HCT116 (cell line): Measurements from ENCODE around the gene EHBP1. TPM values are rescaled to one million over a fixed set of nuclear protein-coding genes. Genes with fewer than 3 reads are reported as not detected.

Source experiments
- ATAC-seq: fragments of 200-7000 bp; cut with Tn5 transposase; 2 replicates; pipeline ENCODE4 v1.9.1; 2020; ENCODE audit warnings: mild to moderate bottlenecking, moderate library complexity
- BruUV-seq: library from RNA; stranded (reverse); fragments of 400-500 nt; replicated peaks from 2 replicates; lab custom pipeline; 2021; lab: Mats Ljungman, UMichigan
- CTCF ChIA-PET: fragments of 300-600 bp; sonication (Branson Sonifier 250); formaldehyde crosslinking; loops from one replicate; lab custom pipeline; 2021; ENCODE audit warnings: antibody characterized with exemption; lab: Charles Lee
- POLR2A ChIA-PET: fragments of 300-600, 350-600 bp; sonication (Branson Sonifier 250); formaldehyde crosslinking; loops from one replicate; lab custom pipeline; 2021; ENCODE audit warnings: antibody characterized with exemption; lab: Charles Lee
- RAD21 ChIA-PET, 2 experiments: fragments of 300-600 bp; sonication (Branson Sonifier 250); formaldehyde crosslinking; loops; one replicate each; lab custom pipeline; 2023; ENCODE audit warnings: low total read pairs in 2 of 2; ENCODE audit not compliant: uncharacterized antibody in 2 of 2, unreplicated experiment in 2 of 2, low non-redundant PET in 1 of 2; lab: Charles Lee
- DNase-seq: peaks from one replicate; pipeline ENCODE4 v3.0.0-alpha.2; 2010; ENCODE audit warnings: low read depth, low spot score
- H2AFZ ChIP-seq: fragments of 200-600 bp; shearing (Covaris generic), sonication (generic); 2 replicates; pipeline ENCODE4 v1.6.1; 2017; ENCODE audit warnings: low read depth, mixed run types, mixed read lengths, antibody characterized with exemption, low read length; ENCODE audit not compliant: poor library complexity, severe bottlenecking
- H3K27ac ChIP-seq: 2 replicates; pipeline ENCODE4 v1.5.1; 2012; ENCODE audit warnings: low read depth, low read length
- H3K27me3 ChIP-seq: fragments of 200-600 bp; sonication (generic); 2 replicates; pipeline ENCODE4 v1.6.1; 2016; ENCODE audit warnings: mixed run types, low read length, mixed read lengths; ENCODE audit not compliant: insufficient read depth
- H3K36me3 ChIP-seq, 2 experiments: fragments of 200-500 bp in 1 of 2; fragments of 200-600 bp in 1 of 2; sonication (Bioruptor generic) in 1 of 2; sonication (generic) in 1 of 2; 2 replicates each; pipeline versions ENCODE4 v1.5.1 to v1.6.1; 2014 to 2016; ENCODE audit warnings: low read length in 2 of 2, inconsistent platforms in 1 of 2, mixed read lengths in 1 of 2, mixed run types in 1 of 2; ENCODE audit not compliant: insufficient read depth in 2 of 2, control insufficient read depth in 1 of 2
- H3K4me1 ChIP-seq, 2 experiments: fragments of 200-600 bp in 1 of 2; sonication (generic) in 1 of 2; 2 replicates each; pipeline versions ENCODE4 v1.5.1 to v1.6.1; 2012 to 2017; ENCODE audit warnings: low read length in 2 of 2, inconsistent platforms in 1 of 2, mild to moderate bottlenecking in 1 of 2, mixed read lengths in 1 of 2, mixed run types in 1 of 2, moderate library complexity in 1 of 2; ENCODE audit not compliant: insufficient read depth in 2 of 2, control insufficient read depth in 1 of 2
- H3K4me2 ChIP-seq: fragments of 200-600 bp; sonication (generic); 2 replicates; pipeline ENCODE4 v1.6.1; 2017; ENCODE audit warnings: mixed run types, low read length, mixed read lengths
- H3K4me3 ChIP-seq, 2 experiments: fragments of 200-600 bp in 1 of 2; sonication (generic) in 1 of 2; replicated peaks in 1 of 2; 2 replicates each; pipeline ENCODE4 v1.5.1; 2011 to 2016; ENCODE audit warnings: low read length in 2 of 2, control low read depth in 1 of 2, low read depth in 1 of 2, mild to moderate bottlenecking in 1 of 2, mixed read lengths in 1 of 2, mixed run types in 1 of 2
- H3K79me2 ChIP-seq: fragments of 200-600 bp; sonication (generic); 2 replicates; pipeline ENCODE4 v1.6.1; 2017; ENCODE audit warnings: mild to moderate bottlenecking, mixed run types, low read length, moderate library complexity, mixed read lengths; ENCODE audit not compliant: insufficient read depth
- H3K9ac ChIP-seq: fragments of 200-600 bp; sonication (generic); 2 replicates; pipeline ENCODE4 v1.6.1; 2016; ENCODE audit warnings: low read length, mixed read lengths
- H3K9me2 ChIP-seq: fragments of 200-600 bp; sonication (generic), shearing (Covaris generic); 2 replicates; pipeline ENCODE4 v1.6.1; 2017; ENCODE audit warnings: mixed run types, mild to moderate bottlenecking, moderate library complexity; ENCODE audit not compliant: insufficient read depth
- H3K9me3 ChIP-seq, 2 experiments: fragments of 200-500 bp in 1 of 2; fragments of 200-600 bp in 1 of 2; sonication (Bioruptor generic) in 1 of 2; sonication (generic) in 1 of 2; 2 replicates each; pipeline ENCODE4 v1.6.1; 2014 to 2017; ENCODE audit warnings: low read length in 2 of 2, mixed read lengths in 2 of 2, inconsistent platforms in 1 of 2, low read depth in 1 of 2, mild to moderate bottlenecking in 1 of 2, mixed run types in 1 of 2, moderate library complexity in 1 of 2; ENCODE audit not compliant: control insufficient read depth in 1 of 2, insufficient read depth in 1 of 2
- H4K20me1 ChIP-seq: fragments of 200-600 bp; sonication (generic), shearing (Covaris generic); 2 replicates; pipeline ENCODE4 v1.6.1; 2017; ENCODE audit warnings: mixed run types, mild to moderate bottlenecking, moderate library complexity; ENCODE audit not compliant: insufficient read depth
- CBX3 ChIP-seq: IDR thresholded peaks from 2 replicates; pipeline ENCODE4 v1.6.1; 2012; ENCODE audit warnings: low read depth
- CEBPB ChIP-seq: IDR thresholded peaks from 2 replicates; pipeline ENCODE4 v1.6.1; 2012; ENCODE audit warnings: low read depth
- CTCF ChIP-seq, 3 experiments: fragments of 200-600 bp in 1 of 3; sonication (generic) in 1 of 3; IDR thresholded peaks in 2 of 3; conservative IDR thresholded peaks in 1 of 3; 2 replicates each; pipeline ENCODE4 v1.5.1; 2012 to 2017; ENCODE audit warnings: low read depth in 2 of 3, low read length in 2 of 3, antibody characterized with exemption in 1 of 3, borderline replicate concordance in 1 of 3, control low read depth in 1 of 3, mild to moderate bottlenecking in 1 of 3, mixed read lengths in 1 of 3, mixed run types in 1 of 3, moderate library complexity in 1 of 3; ENCODE audit not compliant: insufficient read depth in 1 of 3
- EGR1 ChIP-seq: IDR thresholded peaks from 2 replicates; pipeline ENCODE4 v1.6.1; 2012; ENCODE audit warnings: low read depth
- ELF1 ChIP-seq: IDR thresholded peaks from 2 replicates; pipeline ENCODE4 v1.6.1; 2012; ENCODE audit warnings: low read depth, borderline replicate concordance
- EZH2 ChIP-seq: fragments of 200-600 bp; sonication (generic); IDR thresholded peaks from 2 replicates; pipeline ENCODE4 v1.6.1; 2017; ENCODE audit warnings: antibody characterized with exemption, mixed run types
- FOSL1 ChIP-seq: IDR thresholded peaks from 2 replicates; pipeline ENCODE4 v1.6.1; 2012; ENCODE audit warnings: low read depth
- POLR2A ChIP-seq: IDR thresholded peaks from 2 replicates; pipeline ENCODE4 v1.7.0; 2011; ENCODE audit warnings: borderline replicate concordance; ENCODE audit not compliant: insufficient read depth, insufficient read length; ENCODE audit errors: extremely low read depth
- POLR2AphosphoS5 ChIP-seq: IDR thresholded peaks from 2 replicates; pipeline ENCODE4 v1.6.1; 2011; ENCODE audit warnings: mild to moderate bottlenecking, low read depth, low read length, moderate library complexity
- SIN3A ChIP-seq: IDR thresholded peaks from 2 replicates; pipeline ENCODE4 v1.6.1; 2012; ENCODE audit warnings: low read depth
- SRF ChIP-seq: IDR thresholded peaks from 2 replicates; pipeline ENCODE4 v1.6.1; 2012; ENCODE audit warnings: low read depth
- TCF7L2 ChIP-seq: IDR thresholded peaks from 2 replicates; pipeline ENCODE4 v1.7.0; 2011; ENCODE audit warnings: borderline replicate concordance, inconsistent platforms; ENCODE audit not compliant: insufficient read depth, insufficient read length; ENCODE audit errors: extremely low read depth
- YY1 ChIP-seq: IDR thresholded peaks from 2 replicates; pipeline ENCODE4 v1.6.1; 2011; ENCODE audit warnings: low read length, low read depth, moderate library complexity, mild to moderate bottlenecking; ENCODE audit not compliant: insufficient replicate concordance; ENCODE audit errors: extremely low read depth
- intact Hi-C: fragments of 100-400 bp; cut with micrococcal nuclease; formaldehyde crosslinking; loops from 2 replicates; pipeline ENCODE4 v1.10.0; 2022
- total RNA-seq: library from RNA; stranded (reverse); gene quantifications from one replicate; pipeline ENCODE4 v1.2.1, GENCODE V29; 2021; ENCODE audit not compliant: unreplicated experiment
- TF ChIP-seq, protein P1 (sequence below): IDR thresholded peaks from 2 replicates; pipeline ENCODE4 v1.6.1; 2012; ENCODE audit warnings: low read depth

EHBP1 gene
- total RNA-seq, 1 experiment from 2014 or later, result 89.9 TPM

- DNase-seq (no peak), ATAC-seq (no peak)
- ChIA-PET POLR2A (no interaction called here), CTCF (no interaction called here), RAD21 (no interaction called here)
- Histone ChIP-seq H3K79me2 (no peaks in the 10 kb centered on the region), H3K4me3 (no peak overlapping the region), H3K9ac (no peak overlapping the region), H3K36me3 (peaks cover 15 to 18% of the 10 kb centered on the region in 2 experiments; a peak in 3 of 4 replicates), H3K27ac (no peak overlapping the region), H3K9me3 (no peaks in the 10 kb centered on the region), H3K4me1 (no peaks in the 10 kb centered on the region), H2AFZ (no peak overlapping the region), H3K4me2 (no peak overlapping the region), H3K27me3 (no peaks in the 10 kb centered on the region), H3K9me2 (no peaks in the 10 kb centered on the region), H4K20me1 (no peaks in the 10 kb centered on the region)
- BruUV-seq, result no TSS peak
- no peak for TF ChIP-seq ELF1
- TF ChIP-seq EGR1, result no peak
- TF ChIP-seq TCF7L2, result no peak
- TF ChIP-seq CEBPB, result no peak
- TF ChIP-seq SIN3A, result no peak
- no peak for TF ChIP-seq POLR2A
- no peak for TF ChIP-seq CBX3
- no peak for TF ChIP-seq FOSL1
- TF ChIP-seq EZH2, result no peak
- TF ChIP-seq, protein P1, sequence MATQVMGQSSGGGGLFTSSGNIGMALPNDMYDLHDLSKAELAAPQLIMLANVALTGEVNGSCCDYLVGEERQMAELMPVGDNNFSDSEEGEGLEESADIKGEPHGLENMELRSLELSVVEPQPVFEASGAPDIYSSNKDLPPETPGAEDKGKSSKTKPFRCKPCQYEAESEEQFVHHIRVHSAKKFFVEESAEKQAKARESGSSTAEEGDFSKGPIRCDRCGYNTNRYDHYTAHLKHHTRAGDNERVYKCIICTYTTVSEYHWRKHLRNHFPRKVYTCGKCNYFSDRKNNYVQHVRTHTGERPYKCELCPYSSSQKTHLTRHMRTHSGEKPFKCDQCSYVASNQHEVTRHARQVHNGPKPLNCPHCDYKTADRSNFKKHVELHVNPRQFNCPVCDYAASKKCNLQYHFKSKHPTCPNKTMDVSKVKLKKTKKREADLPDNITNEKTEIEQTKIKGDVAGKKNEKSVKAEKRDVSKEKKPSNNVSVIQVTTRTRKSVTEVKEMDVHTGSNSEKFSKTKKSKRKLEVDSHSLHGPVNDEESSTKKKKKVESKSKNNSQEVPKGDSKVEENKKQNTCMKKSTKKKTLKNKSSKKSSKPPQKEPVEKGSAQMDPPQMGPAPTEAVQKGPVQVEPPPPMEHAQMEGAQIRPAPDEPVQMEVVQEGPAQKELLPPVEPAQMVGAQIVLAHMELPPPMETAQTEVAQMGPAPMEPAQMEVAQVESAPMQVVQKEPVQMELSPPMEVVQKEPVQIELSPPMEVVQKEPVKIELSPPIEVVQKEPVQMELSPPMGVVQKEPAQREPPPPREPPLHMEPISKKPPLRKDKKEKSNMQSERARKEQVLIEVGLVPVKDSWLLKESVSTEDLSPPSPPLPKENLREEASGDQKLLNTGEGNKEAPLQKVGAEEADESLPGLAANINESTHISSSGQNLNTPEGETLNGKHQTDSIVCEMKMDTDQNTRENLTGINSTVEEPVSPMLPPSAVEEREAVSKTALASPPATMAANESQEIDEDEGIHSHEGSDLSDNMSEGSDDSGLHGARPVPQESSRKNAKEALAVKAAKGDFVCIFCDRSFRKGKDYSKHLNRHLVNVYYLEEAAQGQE, result no peak
- TF ChIP-seq YY1, result no peak
- TF ChIP-seq POLR2AphosphoS5, result no peak
- no peak for TF ChIP-seq CTCF (IDR thresholded peaks at IDR 0.05 in 2 of 3, conservative IDR thresholded peaks at IDR 0.05 in 1 of 3; ENCODE audit: borderline replicate concordance in 1 of 3, insufficient read depth in 1 of 3, low read depth in 2 of 3, low read length in 2 of 3)
- no peak for TF ChIP-seq SRF
- intact Hi-C loops, result no loop called here
Observed at GRCh38 chr2:62956651-62957050, 251.1 kb downstream of the EHBP1 start.
